ENCODE data around the gene DTHD1.

Gene DTHD1
- total RNA-seq, result 0 to 0.39 (median 0.11) reads per million in 3 experiments

GRCh38 chr4:36281384-36282106 lies at the start of gene DTHD1:
Gene DTHD1, plus strand, starts transcription at chr4:36281616. Its CDS starts 143 bp downstream, at chr4:36281759.
- DNase-seq, result no peak

GRCh38 chr4:36233567-36234266 lies 47.7 kb upstream of the DTHD1 start:
- no peak for DNase-seq

- no peak for DNase-seq
Observed at GRCh38 chr4:36235306-36235705, 46.1 kb upstream of the DTHD1 start.

- DNase-seq, result no peak
Observed at GRCh38 chr4:36236159-36236558, 45.3 kb upstream of the DTHD1 start.

GRCh38 chr4:36237366-36238313 lies 43.8 kb upstream of the DTHD1 start:
- no peak for DNase-seq

GRCh38 chr4:36241771-36242170 lies 39.6 kb upstream of the DTHD1 start:
- peak; percentile 61 for DNase-seq

- peak; percentile 7 for DNase-seq
Observed at GRCh38 chr4:36242629-36243354, 38.6 kb upstream of the DTHD1 start.

GRCh38 chr4:36243355-36244256 lies 37.8 kb upstream of the DTHD1 start:
- no peak for DNase-seq

- peak; percentile 78 for DNase-seq
Observed at GRCh38 chr4:36244257-36245082, 36.9 kb upstream of the DTHD1 start, which contains the start of gene ARAP2. Gene ARAP2, minus strand, starts transcription at chr4:36244514. Its CDS starts 15,028 bp downstream, at chr4:36229486.

- DNase-seq, result no peak
Observed at GRCh38 chr4:36249610-36250009, 31.8 kb upstream of the DTHD1 start.

- DNase-seq, result no peak
Observed at GRCh38 chr4:36251983-36252382, 29.4 kb upstream of the DTHD1 start.

- DNase-seq, result no peak
Observed at GRCh38 chr4:36254371-36254770, 27.0 kb upstream of the DTHD1 start.

- peak; percentile 88 for DNase-seq
Observed at GRCh38 chr4:36255577-36255976, 25.8 kb upstream of the DTHD1 start.

GRCh38 chr4:36256398-36256891 lies 25.0 kb upstream of the DTHD1 start:
- DNase-seq, result no peak

GRCh38 chr4:36260731-36261130 lies 20.7 kb upstream of the DTHD1 start:
- no peak for DNase-seq

GRCh38 chr4:36264207-36264826 lies 17.1 kb upstream of the DTHD1 start:
- no peak for DNase-seq

GRCh38 chr4:36267486-36268268 lies 13.7 kb upstream of the DTHD1 start:
- no peak for DNase-seq

GRCh38 chr4:36269101-36269500 lies 12.3 kb upstream of the DTHD1 start:
- DNase-seq, result peak; percentile 68
